GM19238 (cell line): ENCODE data around the gene DNAH14.
"Not testable (repeated sequence)": the region's sequence is repeated elsewhere in the genome, so short reads cannot be mapped to it uniquely, and the experiment has no call there.

Experiments used
- DNase-seq: peaks from one replicate; pipeline ENCODE4 v3.0.0; 2011; ENCODE audit warnings: low spot score; ENCODE audit not compliant: insufficient read length

Gene DNAH14

DNA sequence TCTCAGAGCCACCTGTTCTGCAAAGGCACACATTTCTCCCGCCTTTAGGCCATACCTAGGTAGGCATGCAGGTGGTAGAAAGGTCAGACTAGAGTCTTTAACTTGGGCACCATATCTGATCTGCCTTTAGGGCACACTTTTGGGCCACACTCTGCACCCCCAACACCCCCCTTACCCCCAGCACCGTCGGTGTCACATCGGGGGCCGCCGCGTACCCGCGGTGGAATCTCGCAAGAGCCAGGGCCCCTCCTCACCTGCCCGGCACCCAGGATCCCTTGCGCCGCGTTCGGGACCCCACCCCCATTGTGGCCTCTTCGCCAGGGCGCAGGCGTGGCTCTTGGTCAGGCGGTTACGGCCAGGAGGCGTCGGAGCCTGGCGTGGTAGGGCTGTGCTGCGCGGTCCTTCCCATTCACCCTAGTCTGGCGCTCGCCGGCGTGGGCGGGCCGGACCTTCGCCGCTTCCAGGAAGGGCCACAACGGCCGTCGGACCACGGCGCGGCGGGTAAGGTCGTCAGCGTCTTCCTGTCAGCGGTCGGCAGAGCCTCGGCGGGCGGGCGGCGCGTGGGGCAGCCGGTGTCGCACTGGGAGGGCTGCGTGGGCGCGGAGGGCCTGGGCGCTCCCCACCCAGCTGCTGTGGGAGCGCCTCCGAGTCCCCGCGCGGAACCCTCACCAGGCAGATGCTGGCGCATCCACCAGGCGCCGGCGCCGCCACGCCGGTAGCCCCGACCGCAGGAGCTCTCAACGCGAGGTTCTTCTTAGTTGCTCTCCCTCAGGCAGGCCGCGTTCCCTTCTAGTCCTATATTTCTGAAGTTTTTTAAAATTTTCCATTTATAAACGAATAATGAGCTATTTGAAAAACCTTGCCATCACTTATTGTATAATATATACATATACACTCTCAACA is at the start of gene DNAH14:
DNAH14 (plus strand) TSS at position 341 of the 903 bp plus-strand sequence. CDS start 23,028 bp downstream, outside the sequence.
- DNase-seq: peak; percentile 4

DNA sequence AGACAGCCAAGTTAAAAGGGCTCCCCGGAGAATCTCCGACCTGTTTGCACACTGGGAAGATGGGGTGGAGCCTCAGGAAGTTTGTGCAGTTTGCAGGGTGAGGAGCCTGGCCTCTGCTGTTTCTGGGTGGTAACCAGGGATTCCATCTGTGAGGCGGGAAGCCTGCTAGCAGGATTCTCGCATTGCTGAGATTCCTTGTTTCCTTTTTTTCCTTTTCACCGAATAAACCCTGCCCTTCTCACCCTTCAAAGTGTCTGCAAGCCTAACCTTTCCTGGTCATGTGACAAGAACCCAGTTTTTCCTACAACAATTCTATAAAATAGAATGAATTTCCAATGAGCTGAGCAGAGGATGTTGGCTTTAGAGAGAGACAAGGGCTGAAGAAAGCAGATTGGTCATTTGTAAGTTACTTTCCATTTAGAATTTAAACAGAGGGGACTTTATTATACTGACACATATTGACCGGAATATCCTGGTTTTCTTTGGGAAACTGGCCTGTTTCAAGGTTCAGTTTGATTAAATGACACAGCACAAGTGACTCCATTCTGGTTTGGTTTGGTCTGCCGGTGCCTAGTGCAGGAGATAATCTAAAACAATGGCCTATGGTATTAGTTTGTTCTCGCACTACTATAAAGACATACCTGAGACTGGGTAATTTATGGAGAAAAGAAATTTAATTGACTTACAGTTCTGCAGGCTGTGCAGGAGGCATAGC is 48.7 kb upstream of the DNAH14 start:
- no peak for DNase-seq

DNA sequence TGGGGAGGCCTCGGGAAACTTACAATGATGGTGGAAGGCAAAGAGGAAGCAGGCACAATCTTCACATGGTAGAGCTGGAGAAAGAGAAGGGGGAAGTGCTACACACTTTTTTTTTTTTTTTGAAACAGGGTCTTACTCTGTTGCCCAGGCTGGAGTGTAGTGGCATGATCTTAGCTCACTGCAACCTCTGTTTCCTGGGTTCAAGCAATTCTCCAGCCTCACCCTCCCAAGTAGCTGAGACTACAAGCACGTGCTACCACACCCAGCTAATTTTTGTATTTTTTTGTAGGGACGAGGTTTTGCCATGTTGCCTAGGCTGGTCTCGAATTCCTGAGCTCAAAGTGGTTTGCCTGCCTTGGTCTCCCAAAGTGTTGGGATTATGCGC is 48.2 kb upstream of the DNAH14 start:
- not testable (repeated sequence) for DNase-seq

DNA sequence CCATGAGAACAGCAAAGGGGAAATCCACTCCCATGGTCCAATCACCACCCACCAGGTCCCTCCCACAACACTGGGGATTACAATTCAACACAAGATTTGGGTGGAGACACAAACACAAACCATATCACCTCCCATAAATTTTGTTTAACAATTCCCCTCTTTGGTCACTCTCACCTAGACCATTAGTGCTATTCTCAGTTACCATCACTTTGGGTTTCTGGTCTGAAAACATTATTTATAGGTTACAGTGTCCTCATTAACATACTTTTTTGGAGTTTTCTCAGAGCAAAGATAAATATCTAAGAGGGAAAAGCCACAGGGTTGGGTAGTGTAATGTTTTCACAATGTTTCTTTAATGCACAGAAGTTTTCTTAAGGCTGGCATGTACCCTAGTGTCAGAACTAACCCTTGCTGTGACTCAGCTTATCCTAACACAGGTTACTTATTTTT is 47.7 kb upstream of the DNAH14 start:
- no peak for DNase-seq

DNA sequence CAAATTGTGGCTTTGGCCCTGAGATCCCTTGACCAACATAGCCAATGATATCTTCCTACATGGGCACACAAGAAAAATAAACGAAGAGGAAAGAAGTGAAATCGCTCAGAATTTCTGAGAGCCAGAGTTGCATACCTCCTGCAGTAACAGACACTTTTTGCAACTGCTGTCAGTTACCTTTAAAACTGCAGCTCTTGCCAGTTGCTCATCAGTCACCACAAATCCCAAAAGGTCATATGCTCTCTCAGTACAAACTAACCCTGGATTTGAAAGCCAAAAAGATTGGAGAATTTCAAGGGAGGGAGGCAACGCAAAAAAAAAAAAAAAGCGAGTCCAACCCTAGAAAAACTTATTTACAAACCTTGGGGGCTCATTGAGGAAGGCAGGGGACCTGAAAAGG is 47.2 kb upstream of the DNAH14 start:
- DNase-seq: no peak

DNA sequence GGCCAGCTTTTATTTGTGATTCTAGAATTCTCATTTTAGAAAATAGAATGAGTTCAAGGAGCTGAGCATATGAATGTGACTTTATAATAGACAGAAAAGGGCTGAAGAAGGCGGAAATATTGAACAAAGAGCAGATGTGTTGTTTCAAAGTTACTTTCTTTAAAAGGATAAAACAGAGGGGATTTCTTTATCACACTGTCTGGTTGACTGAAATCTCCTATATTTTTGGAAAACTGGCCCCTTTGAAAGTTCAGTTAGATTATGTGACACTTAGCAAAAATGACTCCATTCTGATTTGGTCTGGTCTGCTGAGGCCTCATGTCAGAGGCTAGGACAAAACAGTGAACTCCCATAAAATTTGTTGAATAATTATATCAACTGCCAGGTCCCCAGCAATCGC is 46.4 kb upstream of the DNAH14 start:
- no peak for DNase-seq

DNA sequence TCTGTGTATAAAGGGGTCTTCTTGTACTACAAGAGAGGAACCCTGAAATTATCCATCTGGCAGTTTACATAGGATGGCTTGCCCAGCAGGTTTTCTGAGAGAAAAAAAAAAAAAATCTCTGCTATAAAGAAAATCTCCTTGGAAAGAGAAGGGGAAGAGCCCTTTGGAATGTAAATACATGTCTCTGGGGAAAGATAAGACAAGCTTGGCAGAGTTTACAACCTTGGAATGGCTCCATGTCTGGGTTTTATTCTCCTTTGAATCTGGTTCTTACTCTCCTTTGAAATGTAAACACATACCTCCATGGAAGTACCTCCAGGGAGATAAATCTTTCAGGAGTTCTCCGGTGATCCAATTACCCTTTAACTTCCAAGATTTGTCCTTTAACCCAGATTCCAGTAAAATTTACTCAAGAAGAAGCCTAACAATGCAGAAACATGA is 45.1 kb upstream of the DNAH14 start:
- no peak for DNase-seq

DNA sequence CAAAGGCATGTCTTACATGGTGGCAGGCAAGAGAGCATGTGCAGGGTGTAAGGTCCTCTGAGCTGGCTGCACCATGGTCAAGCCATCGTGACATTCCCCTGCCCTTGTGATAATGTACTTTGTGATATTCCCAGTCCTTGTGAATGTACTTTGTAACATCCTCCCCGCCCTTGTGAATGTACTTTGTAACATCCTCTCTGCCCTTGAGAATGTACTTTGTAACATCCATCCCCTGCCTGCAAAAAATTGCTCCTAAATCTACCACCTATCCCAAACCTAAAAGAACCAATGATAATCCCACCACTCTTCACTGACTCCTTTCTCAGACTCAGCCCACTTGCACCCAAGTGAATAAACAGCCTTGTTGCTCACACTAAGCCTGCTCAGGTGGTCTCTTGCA is 44.1 kb upstream of the DNAH14 start:
- not testable (repeated sequence) for DNase-seq

DNA sequence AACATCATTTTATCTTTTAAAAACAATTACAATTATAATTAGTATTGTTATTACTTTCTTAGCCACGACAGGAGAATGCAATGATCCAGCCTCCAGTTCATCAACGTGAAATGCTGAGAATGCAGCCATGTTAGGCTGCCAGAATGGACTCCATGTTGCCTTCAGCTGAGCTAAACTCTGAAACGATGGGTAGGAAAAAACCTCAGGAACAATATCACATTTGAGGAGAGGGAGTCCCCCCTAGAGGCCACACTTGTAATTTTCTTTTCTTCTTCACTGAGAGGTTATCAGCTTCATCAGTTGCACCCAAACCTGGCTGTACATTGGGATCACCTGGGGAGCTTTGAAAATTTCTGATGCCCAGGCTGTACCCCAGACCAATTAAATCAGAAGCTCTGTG is 34.6 kb upstream of the DNAH14 start:
- no peak for DNase-seq

DNA sequence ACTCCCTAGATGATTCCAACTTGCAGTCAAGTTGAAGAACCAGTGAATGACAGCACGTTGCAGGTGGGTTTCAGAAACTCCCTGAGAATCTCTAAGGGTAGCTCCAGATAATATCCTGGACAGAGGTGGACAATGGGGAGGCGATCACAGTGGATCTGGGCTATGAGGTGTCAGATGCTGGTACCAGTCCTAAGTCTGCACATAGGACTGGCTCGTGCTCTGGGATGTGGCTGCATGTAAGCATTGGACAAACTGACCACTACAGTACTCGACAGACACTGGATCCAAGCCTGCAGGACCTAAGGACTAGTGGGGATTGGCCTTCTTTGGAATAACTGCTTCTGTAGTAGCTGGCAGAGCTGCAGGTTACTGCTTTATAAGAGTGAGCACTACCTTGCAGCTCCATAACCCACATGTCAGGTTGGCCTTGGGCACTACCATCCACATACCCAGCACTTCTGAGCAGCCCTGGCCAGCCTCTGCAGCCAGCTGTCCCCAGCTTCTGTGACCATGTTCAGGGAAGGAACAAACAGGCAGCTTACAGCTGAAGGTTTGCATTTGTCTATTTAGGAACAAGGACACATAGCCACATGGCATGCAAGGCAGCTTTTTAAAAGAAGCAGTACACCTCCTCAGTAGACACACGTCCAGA is 33.2 kb upstream of the DNAH14 start:
- no peak for DNase-seq

DNA sequence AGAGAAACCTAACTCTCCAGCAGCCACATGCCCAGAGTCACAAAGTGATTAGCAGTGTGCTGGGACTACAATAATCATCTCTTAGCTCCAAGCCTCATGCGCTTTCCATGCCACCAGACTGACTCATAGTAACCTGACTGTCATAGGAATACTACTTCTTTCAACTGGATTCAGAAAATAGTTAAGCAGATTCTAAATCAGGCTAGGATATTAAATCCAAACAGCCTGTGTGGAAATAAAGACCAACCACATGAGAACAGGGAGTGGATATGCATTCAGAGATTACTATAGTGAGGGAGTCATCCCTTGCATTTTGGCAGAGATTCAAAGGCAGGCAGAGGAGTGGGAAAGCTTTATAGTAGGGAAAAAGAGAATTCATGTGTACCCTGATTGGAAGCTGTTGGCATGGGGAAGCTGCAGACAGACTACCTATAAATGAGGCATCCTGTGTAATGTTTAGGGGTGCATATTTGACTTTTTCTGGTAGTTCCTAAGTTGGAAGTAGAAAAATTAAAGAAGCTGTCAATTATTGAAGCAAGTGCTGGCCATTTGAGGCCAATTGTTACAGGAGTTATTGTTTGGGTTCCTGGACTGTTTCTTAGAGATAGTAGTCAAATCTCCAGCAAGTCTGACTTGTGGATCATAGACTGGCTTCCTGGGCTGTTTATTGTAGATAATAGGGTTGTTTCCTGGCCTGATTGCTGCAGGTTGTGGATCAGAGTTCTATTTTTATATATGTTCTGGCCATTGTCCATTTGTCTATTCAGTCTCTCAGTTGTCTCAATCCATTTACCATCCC is 31.7 kb upstream of the DNAH14 start:
- no peak for DNase-seq

DNA sequence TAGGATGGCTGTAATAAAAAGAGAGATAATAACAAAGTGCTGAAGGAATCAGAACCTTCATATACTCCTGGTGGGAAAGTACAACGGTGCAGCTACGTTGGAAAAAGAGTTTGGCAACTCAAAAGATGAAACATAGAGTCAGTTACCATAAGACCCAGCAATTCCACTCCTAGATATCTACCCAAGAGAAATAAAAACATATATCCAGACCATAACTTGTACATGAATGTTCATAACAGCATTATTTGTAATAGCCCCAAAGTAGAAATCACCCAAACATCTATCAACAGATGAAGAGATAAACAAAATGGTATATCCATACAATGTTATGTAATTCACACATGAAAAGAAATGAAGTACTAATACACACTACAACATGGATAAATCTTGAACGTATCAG is 30.5 kb upstream of the DNAH14 start:
- no peak for DNase-seq

DNA sequence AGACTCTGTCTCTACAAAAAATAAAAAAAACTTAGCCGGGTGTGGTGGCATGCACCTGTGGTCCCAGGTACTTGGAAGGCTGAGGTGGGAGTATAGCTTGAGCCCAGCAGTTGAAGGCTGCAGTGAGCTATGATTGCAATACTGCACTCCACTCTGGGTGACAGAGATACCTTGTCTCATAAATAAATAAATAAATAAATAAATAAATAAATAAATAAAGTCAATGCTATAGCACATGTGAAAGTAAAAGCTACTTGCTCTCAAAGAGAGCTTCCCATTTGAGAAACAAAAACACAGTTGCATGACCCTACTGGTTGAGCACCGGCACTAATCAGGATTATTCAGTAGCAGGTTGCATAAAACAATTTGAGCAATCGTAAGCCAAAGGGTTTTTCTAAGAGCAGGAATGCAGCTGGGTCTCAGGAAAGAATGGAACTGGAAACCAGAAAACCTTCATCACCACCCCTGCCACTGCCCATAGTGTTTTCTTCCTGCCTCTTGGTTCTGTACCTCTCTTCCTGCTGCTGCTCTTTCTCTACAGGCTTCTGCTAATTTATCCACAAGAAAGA is 29.3 kb upstream of the DNAH14 start:
- no peak for DNase-seq

DNA sequence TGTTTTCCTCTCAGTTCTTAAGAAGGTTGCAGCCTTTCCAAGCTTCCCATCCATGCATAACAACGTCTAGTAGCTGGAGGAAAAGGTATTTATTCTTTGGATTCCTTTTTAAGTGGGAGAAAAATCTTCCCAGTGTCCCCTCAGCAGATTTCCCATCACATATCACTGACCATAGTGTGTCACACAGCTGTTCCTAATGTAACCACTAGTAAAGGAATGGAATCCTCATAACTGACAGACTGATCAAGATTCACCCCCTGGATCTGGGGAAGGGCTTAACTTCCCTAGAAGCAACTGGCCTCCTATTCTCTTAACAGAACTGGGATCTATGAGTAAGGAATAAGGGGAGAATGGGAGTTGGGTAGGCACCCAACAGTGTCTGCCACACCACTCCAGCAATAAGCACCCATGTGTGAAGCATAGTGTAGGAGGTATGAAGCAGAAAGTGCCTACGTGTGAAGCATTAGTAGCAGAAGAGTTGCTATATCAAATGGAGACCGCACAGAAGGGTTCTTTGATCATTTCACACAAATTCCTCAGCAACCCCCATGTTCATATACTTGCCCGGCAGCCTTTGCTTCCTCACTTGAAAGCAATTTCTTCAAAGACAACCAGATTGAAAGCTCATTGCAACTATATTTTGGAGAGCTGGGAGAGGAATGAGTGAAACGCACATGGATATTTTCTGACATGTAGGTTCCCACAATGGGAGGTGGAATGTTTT is 28.2 kb upstream of the DNAH14 start:
- DNase-seq: no peak

DNA sequence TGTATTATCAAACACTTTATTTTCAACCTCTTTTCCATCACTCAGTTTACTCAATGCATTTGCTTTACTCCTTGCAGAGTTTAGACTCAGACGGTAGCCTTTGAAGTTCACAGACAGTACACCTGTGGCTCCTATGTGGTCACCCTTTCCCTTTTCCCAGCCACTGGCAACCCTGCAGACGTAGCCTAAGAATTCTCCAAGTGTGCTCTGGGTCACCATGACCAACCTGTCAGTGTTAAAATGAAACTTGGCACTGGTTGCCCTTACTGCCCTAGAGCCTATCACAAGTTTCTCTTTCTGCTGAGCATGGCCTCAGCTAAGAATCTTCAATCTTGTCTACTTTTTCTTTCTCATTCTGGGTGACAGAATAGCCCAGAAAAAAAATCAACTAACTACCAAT is 25.5 kb upstream of the DNAH14 start:
- no peak for DNase-seq

DNA sequence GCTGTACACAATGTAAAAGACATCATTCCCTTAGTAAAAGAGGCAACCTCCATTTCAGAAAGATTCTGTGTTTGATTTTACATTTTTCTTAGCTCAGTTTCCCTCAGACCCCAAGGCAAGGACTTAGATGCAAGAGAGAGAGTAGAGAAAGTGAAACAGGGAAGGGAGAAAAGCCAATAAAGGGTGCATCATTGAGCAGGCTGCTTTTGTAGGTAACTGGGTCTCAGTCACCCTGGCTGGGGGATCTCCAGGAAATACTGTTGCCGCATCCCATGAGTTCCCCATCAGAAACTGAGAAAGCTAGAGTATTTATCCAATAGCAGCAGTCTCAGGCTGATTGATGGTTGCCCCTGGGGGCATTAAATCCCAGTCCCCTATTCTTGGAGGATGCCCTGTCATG is 23.1 kb upstream of the DNAH14 start:
- no peak for DNase-seq

DNA sequence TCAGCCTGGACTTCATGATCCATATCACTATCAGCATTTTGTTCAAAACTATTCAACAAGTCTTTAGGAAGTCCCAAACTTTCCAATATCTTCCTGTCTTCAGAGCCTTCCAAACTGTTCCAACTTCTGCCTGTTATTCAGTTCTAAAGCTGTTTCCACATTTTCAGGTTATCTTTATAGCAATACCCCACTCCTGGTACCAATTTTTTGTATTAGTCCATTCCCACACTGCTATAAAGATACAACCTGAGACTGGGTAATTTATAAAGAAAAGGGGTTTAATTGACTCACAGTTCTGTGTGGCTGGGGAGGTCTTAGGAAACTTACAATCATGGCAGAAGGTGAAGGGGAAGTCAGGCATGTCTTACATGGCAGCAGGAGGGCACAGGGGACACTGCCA is 18.3 kb upstream of the DNAH14 start:
- no peak for DNase-seq

DNA sequence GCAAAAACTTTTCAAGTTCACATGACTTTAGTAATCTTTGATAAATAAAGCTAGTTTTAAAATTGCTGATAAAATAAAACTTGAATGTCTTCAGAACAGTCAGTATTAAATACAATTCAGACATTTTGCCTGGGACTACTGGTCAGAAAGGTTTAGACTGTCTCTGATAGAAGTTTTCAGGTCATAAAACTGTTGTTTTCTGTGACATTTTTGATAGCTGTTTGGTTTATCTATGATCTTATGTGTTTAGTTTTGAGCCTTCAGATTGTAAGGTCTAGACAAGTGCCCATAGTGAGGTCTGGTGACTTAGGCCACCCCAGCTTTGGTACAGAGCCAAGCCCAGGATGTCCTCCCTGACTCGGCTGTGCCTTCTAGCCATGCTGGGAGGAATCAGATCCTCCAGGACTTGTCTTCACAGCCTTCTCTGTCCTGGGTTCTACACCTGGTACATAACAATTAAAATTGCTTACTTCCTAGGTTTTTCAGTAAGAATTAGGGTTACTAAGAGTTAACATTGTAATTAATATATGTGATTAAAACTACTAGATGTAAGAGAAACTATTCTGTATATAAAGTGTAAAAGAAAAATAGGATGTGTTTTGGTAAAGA is 15.1 kb upstream of the DNAH14 start:
- DNase-seq: no peak

DNA sequence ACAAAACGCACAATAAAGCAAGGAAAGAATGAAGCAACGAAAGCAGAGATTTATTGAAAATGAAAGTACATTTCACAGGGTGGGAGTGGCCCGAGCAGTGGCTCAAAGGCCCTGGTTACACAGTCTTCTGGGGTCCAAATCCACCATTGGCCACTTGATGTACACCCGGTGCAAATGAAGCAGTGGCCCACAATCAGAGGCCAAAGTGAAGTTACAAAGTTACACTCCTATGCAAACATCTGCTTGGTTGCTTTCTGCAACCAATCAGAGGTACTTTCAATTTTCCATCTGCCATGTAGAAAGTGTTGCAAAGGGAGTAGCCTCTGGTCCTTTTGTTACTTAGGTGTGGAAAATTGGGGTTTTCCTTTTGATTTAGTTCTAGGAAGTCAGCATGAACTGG is 10.0 kb upstream of the DNAH14 start:
- no peak for DNase-seq

DNA sequence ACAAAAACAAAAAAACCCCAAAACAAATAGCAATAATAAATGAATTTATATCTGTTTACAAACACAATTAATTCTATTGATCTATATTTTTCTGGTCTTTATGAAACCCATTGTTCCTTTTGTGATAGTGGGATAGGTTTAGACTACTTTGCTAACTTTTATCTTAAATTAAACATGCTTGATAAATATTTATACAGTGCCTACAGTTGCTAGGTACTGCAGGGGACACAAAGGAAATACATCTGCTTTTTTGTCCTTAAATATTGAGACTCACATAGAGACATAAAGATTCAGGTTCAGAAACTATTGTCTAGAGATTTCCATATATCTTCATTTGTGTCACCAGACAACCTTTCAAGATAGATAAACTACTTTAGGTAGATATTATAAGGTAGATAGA is 8.5 kb upstream of the DNAH14 start:
- DNase-seq: no peak
